AG04449 (cell line): ENCODE results near the gene SLC24A3.

Source experiments
- CTCF ChIA-PET: fragments of 350-600 bp; formaldehyde crosslinking; extraction: SDS; loops from one replicate; lab custom pipeline; 2021; ENCODE audit warnings: antibody characterized with exemption; lab: Yijun Ruan, JAX
- POLR2A ChIA-PET: fragments of 400-600, 350-600 bp; formaldehyde crosslinking; extraction: SDS; loops from one replicate; lab custom pipeline; 2020; ENCODE audit warnings: antibody characterized with exemption, inconsistent platforms; lab: Yijun Ruan, JAX
- DNase-seq: peaks from one replicate; pipeline ENCODE4 v3.0.0-alpha.2; 2010; ENCODE audit warnings: low read depth, low spot score
- H3K4me3 ChIP-seq: 2 replicates; pipeline ENCODE4 v1.5.1; 2011; ENCODE audit warnings: low read depth, mild to moderate bottlenecking, control low read depth, low read length
- TF ChIP-seq, protein P1 (sequence below): IDR thresholded peaks from one replicate; pipeline ENCODE4 v1.5.1; 2011; ENCODE audit warnings: mild to moderate bottlenecking, moderate library complexity, low read length, control low read depth, inconsistent platforms; ENCODE audit not compliant: insufficient read depth; ENCODE audit errors: missing control alignments

Gene SLC24A3

DNA sequence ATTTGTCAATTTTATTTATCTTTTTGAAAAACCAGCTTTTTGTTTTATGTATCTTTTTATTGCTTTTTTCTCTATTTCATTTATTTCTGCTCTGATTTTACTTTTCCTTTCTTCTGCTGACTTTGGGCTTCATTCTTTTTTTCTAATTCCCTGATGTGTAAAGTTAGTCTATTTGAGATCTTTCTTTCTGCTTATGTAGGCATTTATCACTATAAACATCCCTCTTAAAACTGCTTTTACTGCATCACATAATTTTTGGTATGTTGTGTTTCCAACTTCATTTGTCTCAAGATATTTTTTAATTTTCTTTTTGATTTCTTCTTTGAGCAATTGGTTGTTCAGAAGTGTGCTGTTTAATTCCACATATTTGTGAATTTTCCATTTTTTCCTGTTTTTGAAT, 174.8 kb downstream of the SLC24A3 start:
- ChIA-PET CTCF (interaction anchor here (0.9 kb wide), 1 partner anchor 25 kb away, joined by 3 read pairs; no protein-coding TSS in a partner anchor), POLR2A (no interaction called here)
- TF ChIP-seq, protein P1, sequence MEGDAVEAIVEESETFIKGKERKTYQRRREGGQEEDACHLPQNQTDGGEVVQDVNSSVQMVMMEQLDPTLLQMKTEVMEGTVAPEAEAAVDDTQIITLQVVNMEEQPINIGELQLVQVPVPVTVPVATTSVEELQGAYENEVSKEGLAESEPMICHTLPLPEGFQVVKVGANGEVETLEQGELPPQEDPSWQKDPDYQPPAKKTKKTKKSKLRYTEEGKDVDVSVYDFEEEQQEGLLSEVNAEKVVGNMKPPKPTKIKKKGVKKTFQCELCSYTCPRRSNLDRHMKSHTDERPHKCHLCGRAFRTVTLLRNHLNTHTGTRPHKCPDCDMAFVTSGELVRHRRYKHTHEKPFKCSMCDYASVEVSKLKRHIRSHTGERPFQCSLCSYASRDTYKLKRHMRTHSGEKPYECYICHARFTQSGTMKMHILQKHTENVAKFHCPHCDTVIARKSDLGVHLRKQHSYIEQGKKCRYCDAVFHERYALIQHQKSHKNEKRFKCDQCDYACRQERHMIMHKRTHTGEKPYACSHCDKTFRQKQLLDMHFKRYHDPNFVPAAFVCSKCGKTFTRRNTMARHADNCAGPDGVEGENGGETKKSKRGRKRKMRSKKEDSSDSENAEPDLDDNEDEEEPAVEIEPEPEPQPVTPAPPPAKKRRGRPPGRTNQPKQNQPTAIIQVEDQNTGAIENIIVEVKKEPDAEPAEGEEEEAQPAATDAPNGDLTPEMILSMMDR: no peak
- DNase-seq: no peak
- H3K4me3 ChIP-seq: no peak overlapping the region

DNA sequence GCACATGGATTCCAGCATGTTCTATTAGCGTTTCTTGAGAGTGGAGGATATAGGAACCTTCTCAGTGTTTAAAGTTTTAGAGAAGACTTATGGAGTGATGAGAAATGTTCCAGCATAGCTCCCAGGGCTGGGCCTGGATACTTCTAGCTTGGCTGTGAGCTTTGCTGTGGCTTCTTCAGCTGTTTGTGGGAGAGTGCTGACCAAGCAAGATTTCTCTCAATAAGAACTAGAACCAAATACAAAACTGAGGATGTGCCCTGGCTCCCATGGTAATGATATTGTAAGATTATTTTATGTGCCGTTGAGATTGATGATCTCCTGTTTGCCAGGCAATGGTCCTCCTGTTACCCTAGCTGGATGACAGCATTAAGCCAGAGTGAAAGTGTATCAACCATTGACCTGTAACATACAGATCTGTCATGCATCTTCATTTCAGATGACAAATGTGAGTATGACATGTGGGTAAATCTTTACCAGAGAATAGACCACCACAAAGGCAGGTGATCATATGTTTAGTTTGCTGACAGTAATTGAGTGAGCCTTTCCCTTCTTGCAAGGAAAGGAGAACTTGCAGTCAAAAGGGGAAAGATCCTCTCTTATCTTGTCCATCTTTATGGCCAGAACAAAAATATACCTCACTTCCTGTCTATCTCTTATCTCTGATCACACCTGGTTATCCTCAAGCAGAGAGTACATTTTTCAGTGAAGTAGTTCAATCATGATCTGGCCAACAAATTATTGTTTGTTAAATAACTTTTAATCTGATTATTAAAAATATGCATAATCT, 180.1 kb downstream of the SLC24A3 start:
- TF ChIP-seq, protein P1: no peak
- ChIA-PET POLR2A (no interaction called here), CTCF (no interaction called here)
- DNase-seq: no peak
- H3K4me3 ChIP-seq: no peak overlapping the region

DNA sequence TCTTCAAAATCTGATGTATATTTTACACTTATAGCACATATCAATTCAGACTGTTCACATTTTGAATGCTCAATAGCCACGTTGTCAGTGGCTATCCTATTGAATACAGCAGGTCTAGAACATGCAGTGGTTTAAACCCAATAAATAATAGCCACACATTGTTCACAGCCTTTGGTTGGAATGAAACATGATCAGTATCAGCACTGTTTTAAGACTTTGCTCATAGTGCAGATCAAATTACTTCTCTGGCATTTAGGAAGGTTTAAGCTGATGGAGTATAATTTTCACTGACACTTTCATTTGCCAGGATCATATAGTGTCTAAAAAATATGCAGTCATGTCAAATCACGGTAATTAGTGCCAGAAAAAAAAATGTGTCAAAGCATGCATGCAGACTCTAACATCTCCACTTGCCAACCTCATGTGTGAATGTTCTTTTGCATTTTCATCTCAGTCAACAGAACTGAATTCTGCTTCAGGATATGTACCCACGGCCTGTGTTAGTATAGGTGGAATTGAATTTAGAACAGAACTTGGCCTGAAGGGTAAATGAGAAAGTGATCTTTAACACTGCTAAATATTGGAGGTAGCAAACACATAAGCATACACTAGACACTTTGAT, 184.1 kb downstream of the SLC24A3 start:
- POLR2A ChIA-PET: no interaction called here
- no peak overlapping the region for H3K4me3 ChIP-seq
- TF ChIP-seq, protein P1: no peak
- CTCF ChIA-PET: no interaction called here
- DNase-seq: no peak

DNA sequence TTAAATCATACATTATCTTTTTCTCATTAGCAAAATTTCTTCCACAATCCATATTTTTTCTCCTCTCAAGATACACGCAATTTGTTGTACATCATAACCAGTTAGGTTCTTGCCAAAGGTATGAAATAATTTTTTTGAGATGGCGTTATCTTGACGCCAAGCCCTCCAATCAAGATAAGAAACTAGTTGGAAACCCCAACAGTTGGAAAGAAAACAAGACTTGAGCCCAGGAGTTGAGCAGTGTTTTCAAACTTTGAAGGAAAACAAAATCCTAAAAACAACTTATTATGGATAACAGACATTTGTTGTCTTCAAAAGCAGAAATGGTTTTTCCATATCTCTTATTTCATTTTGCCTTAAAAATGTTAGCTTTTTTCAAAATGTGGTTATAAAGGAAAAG, 184.8 kb downstream of the SLC24A3 start:
- TF ChIP-seq, protein P1: no peak
- DNase-seq: no peak
- ChIA-PET POLR2A (no interaction called here), CTCF (no interaction called here)
- no peak overlapping the region for H3K4me3 ChIP-seq

DNA sequence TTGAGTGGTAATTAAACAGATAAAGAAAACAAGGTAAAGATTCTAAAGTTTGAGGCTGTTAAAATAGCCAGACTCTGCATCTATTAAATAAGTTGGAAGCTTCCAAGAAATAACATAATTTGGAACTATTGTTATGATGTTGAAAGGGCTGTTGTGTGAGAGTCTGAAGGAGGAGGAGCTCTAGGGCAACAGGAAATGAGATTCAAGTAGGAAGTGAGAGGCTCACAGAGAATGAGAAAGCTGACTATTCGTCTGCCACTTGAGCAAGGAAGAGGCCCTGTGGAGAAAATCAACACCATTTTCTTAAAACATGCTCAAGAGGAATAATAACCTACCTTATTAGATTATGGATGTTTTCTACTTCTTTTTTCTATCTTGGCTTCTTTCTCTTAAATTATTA, 185.2 kb downstream of the SLC24A3 start:
- TF ChIP-seq, protein P1: no peak
- no peak for DNase-seq
- CTCF ChIA-PET: no interaction called here
- POLR2A ChIA-PET: no interaction called here
- H3K4me3 ChIP-seq: no peak overlapping the region

DNA sequence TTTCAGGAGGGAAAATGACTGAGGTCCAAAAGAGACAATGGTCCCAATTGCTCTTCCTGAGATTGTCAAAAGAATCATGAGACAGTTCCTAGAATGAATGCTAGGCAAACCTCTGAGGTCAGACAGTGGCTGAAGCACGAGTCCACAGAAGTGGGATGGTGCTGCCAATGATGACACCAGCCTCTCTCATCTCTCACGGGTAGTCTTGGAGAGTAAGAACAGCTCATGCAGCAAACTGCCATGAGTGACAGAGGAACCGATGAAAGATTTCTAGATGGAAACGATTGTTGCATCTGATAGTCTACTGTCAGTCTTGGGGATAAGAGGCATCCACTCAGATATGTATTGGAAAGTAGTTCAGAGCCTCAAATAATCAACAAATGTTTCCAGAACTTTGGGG, 188.7 kb downstream of the SLC24A3 start:
- ChIA-PET POLR2A (no interaction called here), CTCF (no interaction called here)
- DNase-seq: no peak
- H3K4me3 ChIP-seq: no peak overlapping the region
- TF ChIP-seq, protein P1: no peak
